Glomerular visceral epithelial cell (primary cell): ENCODE results near the gene C12orf57.
A peak's percentile ranks its signal among the peaks of the same experiment; 100 is the strongest.

Source experiments
- DNase-seq: peaks from one replicate; pipeline ENCODE4 v3.0.0-alpha.2; 2016; ENCODE audit errors: extremely low spot score

C12orf57 gene

DNA sequence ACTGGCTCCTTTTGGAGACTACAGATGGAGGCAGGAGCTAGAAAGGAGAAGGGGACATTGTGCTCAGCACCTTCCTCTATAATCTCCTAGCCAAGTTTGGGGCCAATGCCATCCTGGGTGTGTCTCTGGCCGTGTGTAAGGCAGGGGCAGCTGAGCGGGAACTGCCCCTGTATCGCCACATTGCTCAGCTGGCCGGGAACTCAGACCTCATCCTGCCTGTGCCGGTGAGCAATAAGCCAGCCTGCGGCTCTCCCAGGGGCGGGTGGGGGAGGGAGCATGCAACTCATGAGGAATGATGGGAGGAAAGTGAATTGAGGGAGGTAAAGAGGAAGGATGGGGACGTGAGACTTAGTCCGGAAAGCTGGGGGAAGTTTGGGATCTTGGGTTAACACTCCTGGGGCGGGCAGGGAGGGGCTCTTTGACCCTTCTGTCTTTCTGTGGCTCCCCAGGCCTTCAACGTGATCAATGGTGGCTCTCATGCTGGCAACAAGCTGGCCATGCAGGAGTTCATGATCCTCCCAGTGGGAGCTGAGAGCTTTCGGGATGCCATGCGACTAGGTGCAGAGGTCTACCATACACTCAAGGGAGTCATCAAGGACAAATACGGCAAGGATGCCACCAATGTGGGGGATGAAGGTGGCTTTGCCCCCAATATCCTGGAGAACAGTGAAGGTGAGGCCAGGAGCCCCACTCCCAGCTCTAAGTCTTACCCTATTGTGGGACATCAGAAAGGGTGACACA is 26.2 kb upstream of the C12orf57 start:
- peak; percentile 71 for DNase-seq

DNA sequence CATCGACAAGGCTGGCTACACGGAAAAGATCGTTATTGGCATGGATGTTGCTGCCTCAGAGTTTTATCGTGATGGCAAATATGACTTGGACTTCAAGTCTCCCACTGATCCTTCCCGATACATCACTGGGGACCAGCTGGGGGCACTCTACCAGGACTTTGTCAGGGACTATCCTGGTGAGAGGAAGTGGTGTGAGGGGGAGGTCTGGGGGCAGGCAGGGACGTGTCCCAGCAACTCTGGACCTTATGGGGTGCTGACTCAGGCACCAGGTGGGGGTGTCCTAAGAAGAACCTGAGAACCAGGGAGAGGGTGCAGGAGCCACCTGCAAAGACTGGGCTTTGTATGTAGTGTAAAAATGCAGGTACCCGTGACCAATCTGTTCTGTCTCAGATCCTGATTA is 24.2 kb upstream of the C12orf57 start:
- no peak for DNase-seq

DNA sequence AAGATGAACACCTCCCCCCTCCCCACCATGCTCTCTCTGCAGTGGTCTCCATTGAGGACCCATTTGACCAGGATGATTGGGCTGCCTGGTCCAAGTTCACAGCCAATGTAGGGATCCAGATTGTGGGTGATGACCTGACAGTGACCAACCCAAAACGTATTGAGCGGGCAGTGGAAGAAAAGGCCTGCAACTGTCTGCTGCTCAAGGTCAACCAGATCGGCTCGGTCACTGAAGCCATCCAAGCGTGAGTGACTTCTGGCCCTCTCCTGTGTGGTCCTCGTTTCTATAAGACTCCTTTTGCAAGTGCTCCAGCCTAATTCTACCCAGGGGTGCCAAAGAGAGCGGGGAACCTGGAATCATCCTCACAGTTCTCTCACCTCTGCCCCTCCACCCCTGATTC is 22.3 kb upstream of the C12orf57 start:
- DNase-seq, result no peak

DNA sequence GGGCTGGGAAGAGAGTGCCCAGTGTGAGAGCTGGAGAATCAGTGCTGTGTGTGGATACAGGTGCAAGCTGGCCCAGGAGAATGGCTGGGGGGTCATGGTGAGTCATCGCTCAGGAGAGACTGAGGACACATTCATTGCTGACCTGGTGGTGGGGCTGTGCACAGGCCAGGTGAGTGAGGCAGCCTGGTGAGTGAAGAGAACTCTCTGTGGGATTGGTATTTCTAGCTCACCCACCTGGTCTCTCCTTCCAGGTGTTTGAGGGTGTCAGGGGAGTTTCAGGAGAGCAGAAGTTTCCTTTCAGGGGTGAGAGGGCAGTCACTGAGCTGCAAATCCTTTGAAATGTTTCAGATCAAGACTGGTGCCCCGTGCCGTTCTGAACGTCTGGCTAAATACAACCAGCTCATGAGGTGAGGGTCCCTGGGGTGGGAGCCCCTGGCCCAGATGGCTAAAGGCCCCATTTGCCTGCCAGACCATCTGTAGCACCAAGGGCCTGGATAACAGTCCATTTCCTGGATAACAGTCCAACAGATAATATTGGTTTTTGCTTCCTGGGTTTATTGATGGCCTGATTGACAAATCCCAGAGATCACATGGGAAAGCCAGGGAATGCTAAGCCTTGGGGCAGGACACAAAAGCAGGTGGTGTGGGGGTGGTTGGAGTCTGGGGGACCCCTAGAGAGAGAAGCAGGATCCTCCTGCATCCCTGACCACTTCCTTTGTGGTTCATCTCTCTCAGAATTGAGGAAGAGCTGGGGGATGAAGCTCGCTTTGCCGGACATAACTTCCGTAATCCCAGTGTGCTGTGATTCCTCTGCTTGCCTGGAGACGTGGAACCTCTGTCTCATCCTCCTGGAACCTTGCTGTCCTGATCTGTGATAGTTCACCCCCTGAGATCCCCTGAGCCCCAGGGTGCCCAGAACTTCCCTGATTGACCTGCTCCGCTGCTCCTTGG is 21.6 kb upstream of the C12orf57 start:
- no peak for DNase-seq

DNA sequence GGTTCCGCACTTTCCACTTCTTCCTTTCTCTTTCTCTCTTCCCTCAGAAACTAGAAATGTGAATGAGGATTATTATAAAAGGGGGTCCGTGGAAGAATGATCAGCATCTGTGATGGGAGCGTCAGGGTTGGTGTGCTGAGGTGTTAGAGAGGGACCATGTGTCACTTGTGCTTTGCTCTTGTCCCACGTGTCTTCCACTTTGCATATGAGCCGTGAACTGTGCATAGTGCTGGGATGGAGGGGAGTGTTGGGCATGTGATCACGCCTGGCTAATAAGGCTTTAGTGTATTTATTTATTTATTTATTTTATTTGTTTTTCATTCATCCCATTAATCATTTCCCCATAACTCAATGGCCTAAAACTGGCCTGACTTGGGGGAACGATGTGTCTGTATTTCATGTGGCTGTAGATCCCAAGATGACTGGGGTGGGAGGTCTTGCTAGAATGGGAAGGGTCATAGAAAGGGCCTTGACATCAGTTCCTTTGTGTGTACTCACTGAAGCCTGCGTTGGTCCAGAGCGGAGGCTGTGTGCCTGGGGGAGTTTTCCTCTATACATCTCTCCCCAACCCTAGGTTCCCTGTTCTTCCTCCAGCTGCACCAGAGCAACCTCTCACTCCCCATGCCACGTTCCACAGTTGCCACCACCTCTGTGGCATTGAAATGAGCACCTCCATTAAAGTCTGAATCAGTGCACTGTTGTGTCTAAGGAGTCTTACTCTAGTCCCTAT is 20.7 kb upstream of the C12orf57 start:
- no peak for DNase-seq

DNA sequence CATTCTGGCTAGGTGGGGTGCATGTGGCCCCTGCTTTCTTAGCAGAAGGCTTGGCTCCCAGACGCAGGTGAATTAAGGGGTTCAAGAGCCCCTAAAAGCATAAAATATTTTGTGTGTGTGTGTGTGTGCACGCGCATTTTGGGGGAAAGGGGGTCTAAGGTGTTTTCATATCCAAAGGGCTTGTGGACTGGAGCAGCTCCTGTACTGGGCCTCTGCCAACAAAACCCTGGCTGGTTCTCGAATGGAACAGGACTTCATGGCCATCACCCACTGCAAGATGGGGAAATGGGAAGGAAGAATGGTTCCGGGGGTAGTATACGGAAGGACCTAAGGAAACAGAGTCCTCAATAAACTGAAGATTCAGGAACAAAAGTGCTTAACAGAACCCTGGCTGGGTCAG is 20.0 kb upstream of the C12orf57 start:
- DNase-seq, result no peak

DNA sequence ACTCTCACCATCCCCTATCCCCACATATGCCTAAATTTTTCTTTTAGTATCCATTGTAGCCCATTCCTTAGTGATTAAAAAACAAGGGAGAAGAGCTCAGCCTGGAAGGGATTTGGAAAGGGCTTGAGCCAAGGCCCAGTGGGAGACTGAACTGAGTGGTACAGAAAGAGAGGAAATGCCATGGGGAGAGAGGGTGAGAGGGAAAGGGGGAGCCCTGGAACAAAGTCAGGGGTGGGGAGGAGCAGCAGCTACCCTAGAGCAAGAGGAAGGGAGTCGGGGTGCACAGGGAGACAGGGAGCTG is 18.6 kb upstream of the C12orf57 start:
- DNase-seq, result no peak

DNA sequence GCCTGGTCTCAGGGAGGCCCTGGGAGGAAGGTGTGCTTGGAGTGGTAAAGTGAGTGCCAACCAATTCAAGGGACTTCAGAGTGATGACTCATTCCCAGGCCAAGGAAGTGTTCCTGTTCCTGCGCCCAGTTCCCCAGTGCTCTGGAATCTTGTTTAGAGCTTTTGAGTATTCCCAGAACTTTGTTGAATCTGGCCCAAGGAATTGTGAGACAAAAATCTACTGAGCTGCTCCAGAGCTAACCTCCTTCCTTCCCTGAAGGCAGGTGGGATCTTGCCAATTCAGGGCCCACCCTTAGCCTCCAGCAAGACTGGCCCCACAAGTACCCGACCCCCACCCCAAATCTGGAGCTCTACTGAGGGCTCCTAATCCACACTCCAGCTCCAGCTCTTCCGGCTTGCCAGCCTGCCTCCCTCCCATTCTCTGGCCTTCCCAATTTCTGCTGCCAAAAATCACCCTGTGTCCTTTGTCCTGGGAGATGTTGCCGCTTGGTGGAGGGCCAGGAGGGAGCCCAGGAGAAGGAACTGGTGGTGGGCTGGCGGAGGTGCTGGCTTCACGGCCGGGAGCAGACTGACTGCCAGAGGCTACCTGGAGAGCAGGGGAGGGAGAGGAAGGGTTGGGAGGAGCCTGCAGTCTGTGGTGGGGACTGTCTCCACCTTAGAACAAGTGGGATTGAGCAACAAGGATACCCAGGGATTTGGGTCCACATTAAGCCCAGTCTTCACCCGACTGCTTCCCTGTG is 18.1 kb upstream of the C12orf57 start:
- DNase-seq, result peak; percentile 82

DNA sequence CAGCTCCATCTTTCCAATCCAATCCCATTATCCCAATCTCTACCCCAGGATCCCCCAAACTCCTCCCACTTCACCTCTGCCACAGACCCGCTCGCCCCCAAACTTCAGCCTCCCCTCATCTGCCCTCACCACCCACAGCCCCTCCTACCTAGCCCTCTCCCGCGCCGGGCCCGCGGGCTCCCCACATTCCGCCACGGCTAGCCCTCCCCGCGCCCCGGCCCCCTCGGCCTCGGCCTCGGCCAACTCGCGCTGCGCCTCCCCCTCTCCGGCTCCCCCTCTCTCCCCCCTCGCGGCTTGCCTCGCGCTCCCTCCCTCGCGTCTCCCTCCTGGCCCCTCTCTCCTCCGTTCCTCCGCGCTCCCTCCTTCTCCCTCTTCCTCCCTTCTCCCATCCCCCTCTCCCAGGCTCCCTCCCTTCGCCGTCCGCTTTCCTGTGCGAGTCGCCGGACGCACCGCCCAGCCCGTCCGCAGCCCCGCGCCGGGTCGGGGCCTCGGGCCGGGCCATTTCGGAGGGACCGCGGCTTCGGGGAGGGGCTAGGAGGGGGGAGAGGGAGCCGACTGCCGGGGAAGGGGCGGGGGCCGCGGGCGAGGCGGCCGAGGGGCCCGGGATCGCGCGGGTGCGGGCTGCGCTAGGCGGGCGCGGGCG is 16.3 kb upstream of the C12orf57 start, which contains the start of gene ATN1:
Gene ATN1 (plus strand): TSS at position 581 of the 643 bp plus-strand sequence. CDS start 6,043 bp downstream, outside the sequence.
- peak; percentile 73 for DNase-seq

DNA sequence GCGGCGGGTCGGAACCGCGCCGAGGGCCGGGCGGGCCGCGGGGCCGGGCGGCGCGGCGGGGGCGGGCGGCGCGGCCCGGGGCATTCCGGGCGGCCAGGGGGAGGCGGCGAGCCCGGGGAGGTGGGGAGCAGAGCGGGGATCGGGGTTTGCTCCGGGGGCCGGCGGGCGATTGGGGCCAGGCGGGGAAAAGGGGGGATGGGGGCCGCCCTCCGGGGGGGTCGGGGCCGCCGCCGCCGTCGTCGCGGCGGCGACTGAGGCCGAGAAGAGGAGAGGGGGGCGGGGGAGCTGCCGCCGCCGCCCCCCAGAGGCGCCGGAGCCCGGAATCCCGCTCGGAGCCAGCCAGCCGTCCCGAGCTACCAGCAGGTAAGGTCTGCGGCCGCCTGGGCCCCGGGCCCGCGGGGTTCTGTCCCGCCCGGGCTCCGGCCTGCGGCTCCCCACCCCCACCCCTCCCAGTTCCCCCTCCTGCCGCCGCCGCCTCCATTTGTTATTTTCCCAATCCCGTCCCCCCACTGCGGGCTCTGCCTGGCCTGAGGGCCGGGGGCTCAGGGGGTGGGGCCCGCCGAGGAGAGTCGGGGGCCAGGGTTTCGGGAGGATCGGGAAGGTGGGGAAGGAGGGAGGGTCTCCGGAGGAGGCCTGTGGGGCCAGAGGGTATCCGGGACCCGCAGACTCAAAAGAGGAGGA is 15.7 kb upstream of the C12orf57 start:
- DNase-seq, result no peak

DNA sequence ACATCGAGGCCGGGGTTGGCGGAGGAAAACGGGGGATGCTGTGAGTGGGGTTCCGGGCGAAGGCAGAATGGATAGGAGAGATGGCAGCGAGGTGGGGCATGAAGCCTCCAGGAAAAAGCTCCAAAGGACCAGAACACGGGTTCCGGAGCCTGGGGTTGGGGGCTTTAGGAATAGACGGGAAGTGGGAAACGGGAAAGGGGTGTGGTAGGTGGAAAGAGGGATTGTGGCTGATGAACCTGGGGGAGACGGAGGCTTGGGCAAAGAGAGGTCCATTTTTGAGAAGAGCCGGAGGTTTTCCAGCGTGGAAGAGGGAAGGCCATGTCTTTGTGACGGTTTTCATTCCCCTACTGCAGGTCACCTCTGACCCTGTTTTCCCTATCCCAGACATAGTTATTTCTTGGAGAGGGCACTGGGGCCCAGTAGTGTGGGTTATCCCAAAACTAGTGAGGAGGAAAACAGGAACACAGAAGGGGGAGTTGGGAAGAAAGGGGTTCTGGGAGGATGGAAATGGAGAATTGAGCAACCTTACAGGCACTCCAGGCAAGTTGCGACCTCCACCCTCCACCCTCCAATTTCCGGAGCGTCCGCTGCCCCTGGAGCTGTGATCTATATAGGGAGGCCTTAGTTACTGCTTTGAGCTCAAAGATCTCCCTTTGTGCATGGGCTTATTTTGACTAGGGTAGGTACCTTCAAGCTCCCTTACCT is 15.0 kb upstream of the C12orf57 start:
- no peak for DNase-seq

DNA sequence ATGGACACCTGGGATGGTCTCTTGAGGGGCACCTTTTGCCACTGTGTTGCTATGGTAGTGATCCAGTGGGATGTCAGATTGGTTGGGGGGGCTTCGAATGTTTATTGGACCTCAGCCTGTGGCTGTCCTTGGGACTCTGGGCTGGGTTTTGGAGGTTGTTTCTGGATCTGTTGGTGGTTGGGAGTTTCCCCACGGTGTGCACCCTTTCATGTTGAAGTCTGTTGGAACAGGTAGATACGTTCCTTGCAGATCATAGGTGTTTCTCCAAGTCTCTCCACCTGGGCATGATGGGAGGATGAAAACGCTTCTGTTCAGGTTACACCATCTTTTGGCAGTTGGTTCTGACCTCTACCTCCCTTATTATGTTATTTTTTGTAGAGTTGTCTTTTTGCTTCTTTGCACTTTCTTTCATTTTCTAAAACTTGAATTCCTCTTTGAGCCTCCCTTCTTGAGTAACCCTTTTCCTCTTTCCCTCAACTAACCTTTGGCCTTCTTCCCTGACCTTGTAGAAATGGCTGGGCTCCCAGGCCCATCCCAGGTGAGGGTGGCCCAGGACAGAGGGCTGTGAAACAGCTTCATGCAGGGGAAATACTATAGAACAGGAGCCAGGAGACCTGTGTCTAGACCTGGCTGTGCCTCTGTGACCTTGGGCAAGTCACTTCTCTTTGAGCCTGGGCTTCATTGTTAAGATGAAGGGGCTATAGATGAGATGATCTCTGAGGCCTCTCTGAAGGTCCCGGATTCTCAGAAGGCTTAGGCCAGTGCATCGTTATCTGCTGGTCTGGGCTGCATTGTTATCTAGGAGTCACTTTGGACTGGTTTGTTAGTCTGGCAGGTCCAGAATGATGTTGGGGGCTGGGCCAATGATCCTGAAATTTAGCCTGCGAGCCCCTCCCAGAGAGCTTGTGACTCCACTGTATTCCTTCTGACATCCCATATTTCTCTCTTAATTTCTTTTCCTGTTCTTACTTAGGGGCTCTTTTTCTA is 14.1 kb upstream of the C12orf57 start:
- DNase-seq, result no peak

DNA sequence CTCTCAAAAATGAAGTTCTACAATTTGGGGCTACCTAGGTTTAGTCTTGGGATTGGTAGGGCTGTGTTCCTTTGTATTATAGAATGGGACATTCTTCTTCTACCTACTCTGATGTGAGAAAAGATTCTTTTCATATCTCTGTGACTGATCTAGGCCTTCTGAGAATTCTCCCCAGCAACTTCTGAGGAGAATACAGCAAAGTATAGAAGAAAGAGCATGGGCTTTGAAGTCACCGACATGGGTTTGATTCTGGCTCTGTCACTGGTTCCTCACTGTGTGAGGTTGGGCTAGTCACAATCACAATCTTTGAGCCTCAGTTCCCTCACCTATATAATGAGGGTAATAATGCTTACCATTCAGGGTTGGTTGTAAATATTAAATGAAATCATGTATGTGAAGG is 11.1 kb upstream of the C12orf57 start:
- no peak for DNase-seq

DNA sequence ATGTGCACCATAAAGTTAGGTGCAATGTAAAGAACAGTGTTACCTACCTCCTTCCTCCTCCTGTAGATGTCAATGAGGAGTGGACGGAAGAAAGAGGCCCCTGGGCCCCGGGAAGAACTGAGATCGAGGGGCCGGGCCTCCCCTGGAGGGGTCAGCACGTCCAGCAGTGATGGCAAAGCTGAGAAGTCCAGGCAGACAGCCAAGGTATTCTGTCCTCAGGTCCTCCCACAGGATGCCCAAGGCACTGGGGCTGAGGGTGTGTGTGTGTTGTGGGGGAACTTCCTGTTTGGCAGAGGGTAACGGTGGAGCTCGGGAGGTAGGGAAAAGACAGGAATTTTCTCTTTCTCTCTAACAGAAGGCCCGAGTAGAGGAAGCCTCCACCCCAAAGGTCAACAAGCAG is 9.7 kb upstream of the C12orf57 start:
- DNase-seq, result no peak

DNA sequence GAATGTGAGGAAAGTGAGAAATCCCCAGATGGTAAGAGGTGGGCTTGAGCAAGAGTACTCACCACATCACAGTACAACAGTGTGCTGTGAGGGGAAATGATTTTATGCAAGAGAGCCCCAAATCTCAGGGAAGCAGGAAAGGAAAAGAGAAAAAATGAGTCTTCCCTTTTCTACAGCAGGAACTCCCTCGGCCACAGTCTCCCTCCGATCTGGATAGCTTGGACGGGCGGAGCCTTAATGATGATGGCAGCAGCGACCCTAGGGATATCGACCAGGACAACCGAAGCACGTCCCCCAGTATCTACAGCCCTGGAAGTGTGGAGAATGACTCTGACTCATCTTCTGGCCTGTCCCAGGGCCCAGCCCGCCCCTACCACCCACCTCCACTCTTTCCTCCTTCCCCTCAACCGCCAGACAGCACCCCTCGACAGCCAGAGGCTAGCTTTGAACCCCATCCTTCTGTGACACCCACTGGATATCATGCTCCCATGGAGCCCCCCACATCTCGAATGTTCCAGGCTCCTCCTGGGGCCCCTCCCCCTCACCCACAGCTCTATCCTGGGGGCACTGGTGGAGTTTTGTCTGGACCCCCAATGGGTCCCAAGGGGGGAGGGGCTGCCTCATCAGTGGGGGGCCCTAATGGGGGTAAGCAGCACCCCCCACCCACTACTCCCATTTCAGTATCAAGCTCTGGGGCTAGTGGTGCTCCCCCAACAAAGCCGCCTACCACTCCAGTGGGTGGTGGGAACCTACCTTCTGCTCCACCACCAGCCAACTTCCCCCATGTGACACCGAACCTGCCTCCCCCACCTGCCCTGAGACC is 8.2 kb upstream of the C12orf57 start:
- no peak for DNase-seq

DNA sequence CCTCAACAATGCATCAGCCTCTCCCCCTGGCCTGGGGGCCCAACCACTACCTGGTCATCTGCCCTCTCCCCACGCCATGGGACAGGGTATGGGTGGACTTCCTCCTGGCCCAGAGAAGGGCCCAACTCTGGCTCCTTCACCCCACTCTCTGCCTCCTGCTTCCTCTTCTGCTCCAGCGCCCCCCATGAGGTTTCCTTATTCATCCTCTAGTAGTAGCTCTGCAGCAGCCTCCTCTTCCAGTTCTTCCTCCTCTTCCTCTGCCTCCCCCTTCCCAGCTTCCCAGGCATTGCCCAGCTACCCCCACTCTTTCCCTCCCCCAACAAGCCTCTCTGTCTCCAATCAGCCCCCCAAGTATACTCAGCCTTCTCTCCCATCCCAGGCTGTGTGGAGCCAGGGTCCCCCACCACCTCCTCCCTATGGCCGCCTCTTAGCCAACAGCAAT is 7.6 kb upstream of the C12orf57 start:
- DNase-seq, result no peak

DNA sequence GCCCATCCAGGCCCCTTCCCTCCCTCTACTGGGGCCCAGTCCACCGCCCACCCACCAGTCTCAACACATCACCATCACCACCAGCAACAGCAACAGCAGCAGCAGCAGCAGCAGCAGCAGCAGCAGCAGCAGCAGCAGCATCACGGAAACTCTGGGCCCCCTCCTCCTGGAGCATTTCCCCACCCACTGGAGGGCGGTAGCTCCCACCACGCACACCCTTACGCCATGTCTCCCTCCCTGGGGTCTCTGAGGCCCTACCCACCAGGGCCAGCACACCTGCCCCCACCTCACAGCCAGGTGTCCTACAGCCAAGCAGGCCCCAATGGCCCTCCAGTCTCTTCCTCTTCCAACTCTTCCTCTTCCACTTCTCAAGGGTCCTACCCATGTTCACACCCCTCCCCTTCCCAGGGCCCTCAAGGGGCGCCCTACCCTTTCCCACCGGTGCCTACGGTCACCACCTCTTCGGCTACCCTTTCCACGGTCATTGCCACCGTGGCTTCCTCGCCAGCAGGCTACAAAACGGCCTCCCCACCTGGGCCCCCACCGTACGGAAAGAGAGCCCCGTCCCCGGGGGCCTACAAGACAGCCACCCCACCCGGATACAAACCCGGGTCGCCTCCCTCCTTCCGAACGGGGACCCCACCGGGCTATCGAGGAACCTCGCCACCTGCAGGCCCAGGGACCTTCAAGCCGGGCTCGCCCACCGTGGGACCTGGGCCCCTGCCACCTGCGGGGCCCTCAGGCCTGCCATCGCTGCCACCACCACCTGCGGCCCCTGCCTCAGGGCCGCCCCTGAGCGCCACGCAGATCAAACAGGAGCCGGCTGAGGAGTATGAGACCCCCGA is 7.0 kb upstream of the C12orf57 start:
- no peak for DNase-seq
